Thyroid gland (tissue), 4 donors: ENCODE measurements around the gene DROSHA.

Experiments
- POLR2A ChIP-seq, 2 donors: fragments of 450-650 bp; IDR thresholded peaks; one replicate each; pipeline ENCODE4 v1.6.1; 2017; ENCODE audit warnings: antibody characterized with exemption in 2 of 2, mild to moderate bottlenecking in 2 of 2, moderate library complexity in 1 of 2
- TF ChIP-seq, protein P1 (sequence below), 6 experiments: fragments of 200-600 bp in 3 of 6; fragments of 450-650 bp in 3 of 6; sonication (generic) in 3 of 6; IDR thresholded peaks; one replicate each; pipeline ENCODE4 v1.5.1; 2016 to 2019; ENCODE audit warnings: antibody characterized with exemption in 6 of 6, mild to moderate bottlenecking in 2 of 6, inconsistent platforms in 1 of 6, moderate library complexity in 1 of 6

GRCh38 chr5:31536873-31537272 lies 5.0 kb upstream of the DROSHA start:
- no peak for TF ChIP-seq POLR2A (IDR thresholded peaks at IDR 0.05)
- TF ChIP-seq, protein P1, sequence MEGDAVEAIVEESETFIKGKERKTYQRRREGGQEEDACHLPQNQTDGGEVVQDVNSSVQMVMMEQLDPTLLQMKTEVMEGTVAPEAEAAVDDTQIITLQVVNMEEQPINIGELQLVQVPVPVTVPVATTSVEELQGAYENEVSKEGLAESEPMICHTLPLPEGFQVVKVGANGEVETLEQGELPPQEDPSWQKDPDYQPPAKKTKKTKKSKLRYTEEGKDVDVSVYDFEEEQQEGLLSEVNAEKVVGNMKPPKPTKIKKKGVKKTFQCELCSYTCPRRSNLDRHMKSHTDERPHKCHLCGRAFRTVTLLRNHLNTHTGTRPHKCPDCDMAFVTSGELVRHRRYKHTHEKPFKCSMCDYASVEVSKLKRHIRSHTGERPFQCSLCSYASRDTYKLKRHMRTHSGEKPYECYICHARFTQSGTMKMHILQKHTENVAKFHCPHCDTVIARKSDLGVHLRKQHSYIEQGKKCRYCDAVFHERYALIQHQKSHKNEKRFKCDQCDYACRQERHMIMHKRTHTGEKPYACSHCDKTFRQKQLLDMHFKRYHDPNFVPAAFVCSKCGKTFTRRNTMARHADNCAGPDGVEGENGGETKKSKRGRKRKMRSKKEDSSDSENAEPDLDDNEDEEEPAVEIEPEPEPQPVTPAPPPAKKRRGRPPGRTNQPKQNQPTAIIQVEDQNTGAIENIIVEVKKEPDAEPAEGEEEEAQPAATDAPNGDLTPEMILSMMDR (IDR thresholded peaks at IDR 0.05): no peak
